22Rv1 (cell line): ENCODE results near the gene GFOD2.

Source experiments
- CTCF ChIP-seq: fragments of 450-650 bp; IDR thresholded peaks from 2 replicates; pipeline ENCODE4 v1.5.1; 2017; ENCODE audit warnings: mild to moderate bottlenecking
- ZFX ChIP-seq: fragments of 450-650 bp; IDR thresholded peaks from 2 replicates; pipeline ENCODE4 v1.6.1; 2017; ENCODE audit warnings: antibody characterized with exemption, borderline replicate concordance

DNA sequence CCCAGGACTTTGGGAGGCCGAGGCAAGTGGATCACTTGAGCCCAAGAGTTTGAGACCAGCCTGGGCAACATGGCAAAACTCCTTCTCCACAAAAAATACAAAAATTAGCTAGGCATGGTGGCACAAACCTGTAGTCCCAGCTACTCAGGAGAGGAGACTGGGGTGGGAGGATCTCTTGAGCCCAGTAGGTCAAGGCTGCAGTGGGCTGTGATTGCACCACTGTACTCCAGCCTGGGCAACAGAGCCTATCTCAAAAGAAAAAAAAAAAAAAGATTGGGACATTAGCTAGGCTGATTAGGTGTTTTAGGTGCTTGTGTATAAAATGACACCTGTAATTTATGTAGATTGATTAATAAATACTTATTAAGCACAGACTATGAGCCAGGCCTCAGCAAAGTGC lies 10.1 kb downstream of the GFOD2 start:
- TF ChIP-seq CTCF: no peak
- TF ChIP-seq ZFX: no peak
